ENCODE measurements around the gene TRIML2. TPM values are rescaled to one million over a fixed set of nuclear protein-coding genes. Genes with fewer than 3 reads are reported as not detected.
"Not testable (repeated sequence)": the region's sequence is repeated elsewhere in the genome, so short reads cannot be mapped to it uniquely, and the experiment has no call there.

TRIML2 gene
- total RNA-seq, 1 donor from 2014 or later, result not detected

DNA sequence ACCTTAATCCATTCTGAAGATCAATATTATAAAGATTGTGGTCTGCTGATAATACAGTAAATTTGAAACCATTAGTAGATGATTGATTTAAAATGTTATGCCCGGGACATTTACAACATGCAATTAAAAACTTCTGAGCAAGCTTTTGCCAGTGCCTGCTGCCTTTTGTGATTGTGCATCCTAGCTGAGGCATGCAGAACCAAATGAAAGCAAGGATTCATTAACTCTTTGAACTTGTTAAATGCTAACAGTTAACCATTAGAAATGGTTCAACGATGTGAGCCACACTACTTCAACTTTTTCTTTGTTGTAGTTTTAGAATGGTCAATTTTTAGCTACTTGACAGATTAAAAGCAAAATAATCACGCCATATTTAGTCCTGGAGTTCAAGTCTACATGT is 62.7 kb downstream of the TRIML2 start:
- no peak overlapping the region for H3K4me3 ChIP-seq
- intact Hi-C loops (cut with DNase I), result no loop called here
- no peaks in the 10 kb centered on the region for H3K36me3 ChIP-seq
- no peak overlapping the region for H3K27ac ChIP-seq
- H3K4me1 ChIP-seq, result no peaks in the 10 kb centered on the region
- no peaks in the 10 kb centered on the region for H3K27me3 ChIP-seq
- H3K9me3 ChIP-seq, result no peaks in the 10 kb centered on the region
- no peak for TF ChIP-seq POLR2AphosphoS5 (IDR thresholded peaks at IDR 0.05; ENCODE audit: insufficient read depth in 1 of 2, low read depth in 1 of 2)
- no peak for TF ChIP-seq POLR2A (IDR thresholded peaks at IDR 0.05)
- no peak for TF ChIP-seq CTCF (IDR thresholded peaks at IDR 0.05)
- no peak for DNase-seq (ENCODE audit: extremely low spot score in 2 of 2)

GRCh38 chr4:188045461-188045860 is 63.9 kb downstream of the TRIML2 start:
- H3K36me3 ChIP-seq; H3K27me3 ChIP-seq; H3K9me3 ChIP-seq; intact Hi-C loops (cut with DNase I); H3K4me1 ChIP-seq; DNase-seq (ENCODE audit: extremely low spot score in 2 of 2); H3K4me3 ChIP-seq; H3K27ac ChIP-seq: not testable (repeated sequence)

GRCh38 chr4:188043154-188043553 is 66.2 kb downstream of the TRIML2 start:
- no peak overlapping the region for H3K4me3 ChIP-seq
- H3K27me3 ChIP-seq, result no peaks in the 10 kb centered on the region
- H3K9me3 ChIP-seq, result no peaks in the 10 kb centered on the region
- intact Hi-C loops (cut with DNase I), result no loop called here
- TF ChIP-seq CTCF (IDR thresholded peaks at IDR 0.05) (no peak), POLR2AphosphoS5 (IDR thresholded peaks at IDR 0.05; ENCODE audit: insufficient read depth in 1 of 2, low read depth in 1 of 2) (no peak), POLR2A (IDR thresholded peaks at IDR 0.05) (no peak)
- no peaks in the 10 kb centered on the region for H3K36me3 ChIP-seq
- no peaks in the 10 kb centered on the region for H3K4me1 ChIP-seq
- DNase-seq (ENCODE audit: extremely low spot score in 2 of 2), result no peak
- H3K27ac ChIP-seq, result no peak overlapping the region

DNA sequence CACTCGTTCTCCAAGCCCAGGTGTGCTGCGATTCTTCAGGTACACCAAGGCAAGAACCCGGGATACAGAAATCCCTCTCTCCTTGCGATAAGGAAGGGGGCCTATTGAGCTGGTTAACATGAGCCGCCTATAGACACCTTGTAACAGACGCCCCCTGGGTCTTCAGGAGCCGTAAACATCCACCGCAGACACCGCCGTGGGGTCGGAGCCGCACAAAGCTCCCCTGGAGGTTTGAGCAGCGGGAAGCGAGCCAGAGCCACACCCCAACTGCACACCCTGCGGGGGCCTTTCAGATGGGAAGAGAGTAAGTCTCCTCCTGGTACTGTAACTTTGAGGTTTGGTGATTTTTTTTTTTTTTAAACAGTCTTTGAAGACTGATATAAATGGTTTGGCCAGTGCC is 67.2 kb downstream of the TRIML2 start:
- no peaks in the 10 kb centered on the region for H3K36me3 ChIP-seq
- no peaks in the 10 kb centered on the region for H3K27me3 ChIP-seq
- no peak overlapping the region for H3K27ac ChIP-seq
- H3K9me3 ChIP-seq, result no peaks in the 10 kb centered on the region
- H3K4me3 ChIP-seq, result no peak overlapping the region
- intact Hi-C loops (cut with DNase I), result no loop called here
- no peak for DNase-seq (ENCODE audit: extremely low spot score in 2 of 2)
- H3K4me1 ChIP-seq, result no peaks in the 10 kb centered on the region
- TF ChIP-seq POLR2AphosphoS5 (IDR thresholded peaks at IDR 0.05; ENCODE audit: insufficient read depth in 1 of 2, low read depth in 1 of 2) (no peak), POLR2A (IDR thresholded peaks at IDR 0.05) (no peak), CTCF (IDR thresholded peaks at IDR 0.05) (no peak)

DNA sequence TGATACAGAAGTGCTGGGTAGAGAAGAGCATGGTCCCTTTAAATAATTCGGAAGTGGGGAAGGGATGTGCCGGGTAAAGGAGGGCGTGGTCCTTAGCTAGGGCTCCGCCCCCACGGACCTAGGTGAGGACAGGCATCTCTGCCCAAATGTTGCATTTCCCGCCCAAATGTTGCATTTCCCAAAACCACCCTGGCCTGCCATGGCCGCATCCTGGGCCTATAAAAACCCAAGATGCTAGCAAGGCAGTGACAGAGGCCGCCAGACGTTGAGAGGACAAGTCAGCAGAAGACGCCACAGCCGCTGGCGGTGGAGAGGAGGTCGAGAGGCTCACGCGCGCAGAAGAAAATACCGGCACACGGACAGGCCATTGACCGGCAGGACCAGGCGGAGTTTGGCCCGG is 67.7 kb downstream of the TRIML2 start:
- no peaks in the 10 kb centered on the region for H3K4me1 ChIP-seq
- no peaks in the 10 kb centered on the region for H3K27me3 ChIP-seq
- DNase-seq (ENCODE audit: extremely low spot score in 2 of 2), result no peak
- H3K4me3 ChIP-seq, result no peak overlapping the region
- no peaks in the 10 kb centered on the region for H3K9me3 ChIP-seq
- TF ChIP-seq CTCF (IDR thresholded peaks at IDR 0.05) (no peak), POLR2AphosphoS5 (IDR thresholded peaks at IDR 0.05; ENCODE audit: insufficient read depth in 1 of 2, low read depth in 1 of 2) (no peak), POLR2A (IDR thresholded peaks at IDR 0.05) (no peak)
- intact Hi-C loops (cut with DNase I), result no loop called here
- no peak overlapping the region for H3K27ac ChIP-seq
- H3K36me3 ChIP-seq, result no peaks in the 10 kb centered on the region

Small RNAs within 50 kb of the gene (small RNA-seq; reads per million reads assigned to genes)
- not detected for gene RNU6-173P

Other genes starting within 250 kb of the TRIML2 start
- not detected for gene ZFP42, start 113.8 kb downstream of the TRIML2 start, total RNA-seq
- not detected for gene TRIML1, start 29.8 kb upstream of the TRIML2 start, total RNA-seq

All from vagina (tissue), 2 donors.